GM19468 (cell line): ENCODE data around the gene PODXL2.
"Not testable (repeated sequence)": the region's sequence is repeated elsewhere in the genome, so short reads cannot be mapped to it uniquely, and the experiment has no call there.

ENCODE experiments used
- ATAC-seq: cut with Tn5 transposase; IDR thresholded peaks from one replicate; pipeline ENCODE4 v1.9.1; 2021; ENCODE audit warnings: mild to moderate bottlenecking, moderate library complexity, moderate number of reproducible peaks; ENCODE audit not compliant: unreplicated experiment; ENCODE audit errors: extremely low read depth

PODXL2 gene

DNA sequence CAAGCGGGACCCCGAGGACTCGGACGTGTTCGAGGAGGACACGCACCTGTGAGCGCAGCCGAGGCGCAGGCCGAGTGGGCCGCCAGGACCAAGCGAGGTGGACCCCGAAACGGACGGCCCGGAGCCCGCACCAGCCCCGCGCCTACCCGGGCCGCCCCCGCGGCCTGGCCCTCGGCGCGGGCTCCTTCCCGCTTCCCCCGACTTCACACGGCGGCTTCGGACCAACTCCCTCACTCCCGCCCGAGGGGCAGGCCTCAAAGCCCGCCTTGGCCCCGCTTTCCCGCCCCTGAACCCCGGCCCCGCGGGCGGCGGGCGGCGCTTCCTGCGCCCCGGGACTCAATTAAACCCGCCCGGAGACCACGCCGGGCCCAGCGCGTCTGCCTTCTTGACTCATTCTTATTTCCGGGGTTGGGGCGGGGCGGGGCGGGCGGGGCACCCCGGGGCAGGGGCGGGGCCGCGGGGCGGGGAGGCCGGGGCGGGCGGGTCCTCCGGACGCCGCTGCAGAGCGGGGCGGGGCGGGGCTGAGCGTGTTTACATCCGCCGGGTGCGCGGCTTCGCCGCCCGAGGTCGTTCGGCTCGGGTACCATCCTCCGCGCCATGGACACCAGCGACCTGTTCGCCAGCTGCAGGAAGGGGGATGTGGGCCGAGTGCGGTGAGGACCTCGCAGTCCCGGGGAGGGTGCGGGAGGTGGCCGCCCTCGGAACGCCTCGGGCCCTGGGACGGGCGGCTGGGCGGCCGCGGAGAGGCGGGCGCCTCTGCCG lies 43.6 kb downstream of the PODXL2 start, which contains the start of gene ABTB1:
ABTB1 (plus strand) TSS at position 524 of the 762 bp plus-strand sequence; CDS start at position 598, 74 bp downstream.
- peak; percentile 22 for ATAC-seq

DNA sequence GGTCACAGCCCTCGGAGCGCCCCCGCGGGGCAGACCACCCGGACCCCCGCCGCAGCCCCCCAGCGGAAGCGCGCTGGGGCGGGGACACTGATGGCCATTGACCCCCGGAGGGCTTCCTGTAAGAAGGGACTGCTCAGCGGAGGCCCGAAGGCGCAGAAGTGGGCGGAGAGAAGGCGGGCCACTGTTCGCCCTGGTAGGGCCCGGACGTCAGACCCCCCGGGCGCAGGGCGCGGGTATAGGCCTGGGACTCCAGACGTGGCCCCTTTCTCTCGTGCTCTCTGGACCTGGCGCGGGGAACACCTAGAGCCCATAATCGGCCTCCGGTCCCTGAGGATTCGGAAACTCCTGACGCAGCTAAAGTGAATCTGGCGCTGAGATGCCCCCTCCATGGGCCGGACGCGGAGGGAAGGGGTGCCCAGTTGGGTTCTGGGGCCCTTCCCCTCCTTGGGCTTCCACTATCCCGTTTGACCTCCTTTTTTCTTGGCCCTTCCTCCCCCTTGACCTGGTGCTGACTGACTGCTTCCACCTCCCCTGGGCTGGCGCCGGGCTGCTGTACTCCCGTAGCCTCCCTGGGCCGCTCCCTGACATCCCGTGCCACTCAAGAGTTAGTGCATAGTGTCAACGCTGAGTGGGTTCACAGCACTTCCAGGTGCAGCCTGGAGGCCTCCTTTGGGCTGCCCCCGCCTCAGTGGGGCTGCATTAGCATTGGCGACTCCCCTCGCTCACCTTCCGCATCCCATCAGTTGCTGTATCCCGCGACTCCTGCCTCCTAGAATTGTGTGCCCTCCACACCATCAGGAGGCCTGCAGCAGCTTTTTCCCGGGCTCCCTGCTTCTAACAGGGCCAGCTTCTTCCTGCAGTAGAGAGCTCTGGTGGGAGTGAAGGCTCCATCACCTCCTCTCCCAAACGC lies 44.5 kb downstream of the PODXL2 start:
- no peak for ATAC-seq

- no peak for ATAC-seq
These were observed 45.2 kb downstream of the PODXL2 start for GRCh38 chr3:127674101-127674721.

DNA sequence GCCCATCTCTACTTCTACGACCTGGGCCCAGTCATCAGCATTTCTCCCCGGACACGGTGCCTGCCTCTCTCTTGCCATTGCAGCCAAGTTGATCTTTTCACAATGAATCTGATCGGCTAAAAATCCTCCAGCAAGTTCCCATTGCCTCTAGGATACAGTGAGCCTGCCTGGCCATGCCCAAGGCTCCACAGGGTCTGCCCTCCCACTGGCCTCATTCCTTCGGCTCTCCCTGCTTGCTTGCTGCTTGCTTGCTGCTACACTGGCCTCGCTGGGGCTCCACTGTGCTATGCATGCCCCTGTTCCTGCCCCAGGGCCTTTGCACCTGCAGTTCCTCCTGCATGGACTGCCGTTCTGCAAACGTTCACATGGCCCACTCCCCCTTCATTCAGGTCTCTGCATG lies 45.8 kb downstream of the PODXL2 start:
- ATAC-seq, result no peak

DNA sequence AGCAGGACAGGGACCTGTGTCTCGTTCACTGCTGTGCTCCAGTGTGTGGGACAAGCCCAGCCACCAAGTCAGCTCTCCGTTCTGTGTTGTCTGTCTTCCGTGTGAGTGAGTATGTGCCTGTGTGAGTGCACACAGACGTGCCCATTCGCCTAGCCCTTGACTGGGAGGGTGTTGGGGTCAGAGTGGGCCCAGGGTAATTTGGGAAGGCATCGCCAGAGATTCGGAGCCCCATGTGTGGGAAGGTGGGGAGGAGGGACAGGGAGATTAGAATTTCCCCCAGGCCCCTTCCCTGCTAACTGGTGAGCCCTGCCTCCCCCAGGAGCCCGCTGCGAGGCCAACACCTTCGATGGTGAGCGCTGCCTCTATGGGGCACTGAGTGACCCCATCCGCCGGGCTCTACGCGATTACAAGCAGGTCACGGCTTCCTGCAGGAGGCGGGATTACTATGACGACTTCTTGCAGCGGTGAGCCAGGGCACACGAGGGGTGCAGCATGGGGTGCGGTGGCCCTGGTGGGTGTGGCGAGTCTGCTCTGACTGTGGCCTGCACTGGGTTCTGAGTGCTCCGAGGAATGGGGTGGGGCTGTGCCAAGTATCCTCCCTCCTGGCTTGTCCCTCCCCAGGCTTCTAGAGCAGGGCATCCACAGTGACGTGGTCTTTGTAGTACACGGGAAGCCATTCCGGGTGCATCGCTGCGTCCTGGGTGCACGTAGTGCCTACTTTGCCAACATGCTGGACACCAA lies 46.8 kb downstream of the PODXL2 start:
- ATAC-seq, result no peak

- ATAC-seq, result no peak
These were observed 47.5 kb downstream of the PODXL2 start for GRCh38 chr3:127676456-127676855.

GRCh38 chr3:127676921-127677351 lies 48.0 kb downstream of the PODXL2 start:
- no peak for ATAC-seq

DNA sequence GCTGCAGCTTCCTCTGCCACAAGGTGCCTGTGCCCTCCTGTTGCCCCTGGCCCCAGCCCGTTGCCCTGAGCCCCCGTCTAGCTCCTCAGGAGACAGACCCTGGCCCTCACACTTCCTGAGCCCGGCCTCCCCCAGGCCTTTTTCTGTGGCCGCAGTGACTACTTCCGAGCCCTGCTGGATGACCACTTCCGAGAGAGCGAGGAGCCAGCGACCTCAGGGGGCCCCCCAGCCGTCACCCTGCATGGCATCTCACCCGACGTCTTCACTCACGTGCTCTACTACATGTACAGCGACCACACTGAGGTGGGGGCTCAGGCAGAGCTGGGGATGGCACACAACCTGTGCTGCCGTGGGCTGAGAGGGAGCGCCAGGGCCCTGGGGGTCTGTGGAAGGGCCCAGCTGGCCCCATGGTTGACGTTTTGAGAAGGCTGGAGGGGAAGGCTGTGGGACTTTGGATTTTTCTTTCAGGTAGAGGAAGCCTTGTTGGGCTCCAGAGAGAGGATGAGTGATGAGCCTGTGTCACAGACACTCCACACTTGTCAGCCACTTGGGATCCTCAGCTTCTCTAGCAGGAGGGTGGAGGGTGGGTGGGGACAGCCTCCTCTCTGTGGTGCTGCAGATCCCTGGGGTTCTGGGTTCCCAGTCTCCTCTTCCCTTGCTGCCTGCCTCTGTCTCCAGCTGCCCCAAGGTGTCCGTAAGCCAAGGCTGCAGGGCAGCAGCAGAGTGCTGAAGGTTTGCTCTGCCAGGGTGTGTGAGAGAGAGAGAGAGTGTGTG lies 48.7 kb downstream of the PODXL2 start:
- no peak for ATAC-seq

- no peak for ATAC-seq
These were observed 49.3 kb downstream of the PODXL2 start for GRCh38 chr3:127678315-127678599.

DNA sequence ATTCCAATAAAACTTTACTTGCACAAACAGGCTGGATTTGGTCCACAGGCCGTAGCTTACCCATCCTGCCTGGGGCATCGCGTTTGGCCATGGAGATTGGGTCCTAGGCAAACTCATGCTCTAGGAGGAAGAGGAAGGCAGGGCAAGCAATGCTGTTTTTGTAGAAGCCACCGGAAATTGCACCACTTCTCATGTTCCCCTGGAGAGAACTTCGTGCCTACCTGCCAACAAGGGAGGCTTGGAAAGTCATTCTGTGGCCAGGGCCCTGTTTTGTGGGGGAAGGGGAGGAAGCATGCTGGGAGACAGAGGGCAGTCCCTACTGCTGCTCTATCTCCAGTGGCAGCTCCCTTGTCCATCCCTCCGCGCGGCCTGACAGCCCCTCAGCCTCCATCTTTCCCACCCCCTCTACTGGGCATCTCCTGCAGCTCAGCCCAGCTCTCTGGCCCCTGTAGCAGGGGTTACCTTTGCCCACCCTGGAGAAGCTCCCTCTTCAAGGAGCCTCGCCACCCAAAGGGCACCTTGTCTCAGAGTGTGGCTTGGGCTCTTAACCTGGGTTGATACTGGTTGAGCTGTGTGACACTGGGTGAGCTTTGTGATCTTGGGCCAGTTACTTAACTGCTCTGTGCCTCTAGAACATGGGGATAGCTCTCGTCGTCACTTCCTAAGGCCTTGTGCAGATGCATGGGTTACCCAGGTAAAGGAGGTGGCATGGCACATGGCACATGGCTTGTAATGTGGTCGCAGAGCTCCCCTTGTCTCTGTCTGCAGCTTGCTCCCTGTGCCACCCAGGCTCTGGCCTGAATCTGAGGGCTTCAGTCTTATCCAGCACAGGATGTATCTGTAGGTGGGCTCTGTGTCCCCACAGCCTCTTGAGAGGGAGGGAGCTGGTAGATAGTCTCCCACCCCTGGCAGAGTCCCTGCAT lies 49.9 kb downstream of the PODXL2 start:
- no peak for ATAC-seq

- ATAC-seq, result no peak
These were observed 50.7 kb downstream of the PODXL2 start for GRCh38 chr3:127679534-127680145.

GRCh38 chr3:127680146-127680661 lies 51.2 kb downstream of the PODXL2 start:
- no peak for ATAC-seq

GRCh38 chr3:127680798-127681221 lies 51.8 kb downstream of the PODXL2 start:
- ATAC-seq, result no peak

GRCh38 chr3:127682175-127682554 lies 53.2 kb downstream of the PODXL2 start:
- not testable (repeated sequence) for ATAC-seq

GRCh38 chr3:127682561-127682960 lies 53.6 kb downstream of the PODXL2 start:
- no peak for ATAC-seq

- no peak for ATAC-seq
These were observed 56.1 kb downstream of the PODXL2 start for GRCh38 chr3:127684871-127685707.
